AG09309 (cell line): ENCODE data around the gene STC2.

Experiments
- DNase-seq: peaks from one replicate; pipeline ENCODE4 v3.0.0-alpha.2; 2010; ENCODE audit warnings: low read depth
- H3K4me3 ChIP-seq: 2 replicates; pipeline ENCODE4 v1.5.1; 2011; ENCODE audit warnings: mild to moderate bottlenecking, low read depth, low read length, moderate library complexity; ENCODE audit not compliant: control insufficient read depth
- CTCF ChIP-seq: IDR thresholded peaks from 2 replicates; pipeline ENCODE4 v1.5.1; 2011; ENCODE audit warnings: mild to moderate bottlenecking, low read depth, low read length, inconsistent platforms; ENCODE audit not compliant: insufficient read depth, control insufficient read depth; ENCODE audit errors: missing control alignments

Gene STC2

GRCh38 chr5:173300389-173301047 lies 27.7 kb downstream of the STC2 start:
- DNase-seq: no peak
- TF ChIP-seq CTCF: no peak
- no peak overlapping the region for H3K4me3 ChIP-seq

GRCh38 chr5:173299820-173300219 lies 28.4 kb downstream of the STC2 start:
- no peak for DNase-seq
- H3K4me3 ChIP-seq: no peak overlapping the region
- TF ChIP-seq CTCF: no peak

DNA sequence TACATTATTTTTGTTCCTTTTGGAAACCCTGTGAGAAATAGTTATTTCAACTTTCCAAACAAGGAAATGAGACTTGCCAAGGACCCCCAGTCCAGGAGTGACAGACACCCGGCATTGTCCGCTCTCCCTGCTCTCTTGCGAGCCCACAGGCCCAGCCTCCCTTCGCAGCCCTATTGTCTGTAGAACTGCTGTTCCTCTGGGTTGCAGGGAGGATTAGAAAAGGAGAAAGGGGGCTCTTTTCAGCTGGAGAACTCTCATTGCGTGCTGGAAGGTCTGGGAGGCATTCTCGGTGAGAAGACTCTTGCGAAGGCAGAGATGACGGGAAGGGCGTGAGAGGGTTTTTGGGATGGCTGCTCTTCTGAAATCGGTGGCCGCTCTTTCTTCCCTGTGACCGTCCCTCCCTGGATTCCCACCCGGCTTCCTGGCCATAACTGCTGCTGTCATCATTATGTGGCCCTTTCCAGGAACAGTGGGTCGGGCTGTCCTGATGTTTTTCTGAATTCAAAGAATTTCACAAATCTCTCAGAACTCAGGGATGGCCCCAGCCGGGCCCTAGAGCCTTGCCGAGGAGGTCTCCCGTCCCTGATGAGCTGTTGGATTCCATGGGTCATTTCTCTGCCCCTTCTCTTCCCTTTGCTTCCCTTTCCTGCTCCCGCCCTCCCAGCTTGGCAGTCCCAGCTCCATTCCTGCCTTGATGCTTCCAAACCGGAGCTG lies 29.8 kb downstream of the STC2 start:
- no peak overlapping the region for H3K4me3 ChIP-seq
- no peak for TF ChIP-seq CTCF

GRCh38 chr5:173297813-173298212 lies 30.4 kb downstream of the STC2 start:
- TF ChIP-seq CTCF: no peak
- no peak for DNase-seq
- no peak overlapping the region for H3K4me3 ChIP-seq

More for the DNA sequence above, 29.8 kb downstream of the STC2 start:
- DNase-seq: no peak

- no peak for TF ChIP-seq CTCF
- no peak overlapping the region for H3K4me3 ChIP-seq
- no peak for DNase-seq
Observed at GRCh38 chr5:173296737-173297676, 31.2 kb downstream of the STC2 start.

DNA sequence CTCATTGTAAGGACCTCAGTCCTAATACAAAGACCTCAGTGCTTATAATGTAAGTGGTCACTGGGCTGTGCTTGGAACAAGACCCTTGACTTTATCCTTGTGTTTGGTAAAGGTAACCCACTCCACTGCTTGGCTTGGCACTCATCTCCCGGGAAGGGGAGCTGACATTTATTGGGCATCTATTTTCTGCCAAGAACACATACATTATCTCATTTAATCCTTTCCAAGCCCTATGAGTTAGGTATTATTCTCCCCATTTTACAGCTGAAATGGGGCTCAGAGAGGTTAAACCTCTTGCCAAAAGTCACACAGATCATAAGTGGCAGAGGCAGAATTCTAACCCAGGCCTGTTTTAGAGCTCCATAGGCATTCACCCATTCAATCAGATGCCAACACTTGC lies 32.4 kb downstream of the STC2 start:
- no peak overlapping the region for H3K4me3 ChIP-seq
- DNase-seq: no peak
- no peak for TF ChIP-seq CTCF
